ENCODE data around the gene STX11.

Gene STX11

DNA sequence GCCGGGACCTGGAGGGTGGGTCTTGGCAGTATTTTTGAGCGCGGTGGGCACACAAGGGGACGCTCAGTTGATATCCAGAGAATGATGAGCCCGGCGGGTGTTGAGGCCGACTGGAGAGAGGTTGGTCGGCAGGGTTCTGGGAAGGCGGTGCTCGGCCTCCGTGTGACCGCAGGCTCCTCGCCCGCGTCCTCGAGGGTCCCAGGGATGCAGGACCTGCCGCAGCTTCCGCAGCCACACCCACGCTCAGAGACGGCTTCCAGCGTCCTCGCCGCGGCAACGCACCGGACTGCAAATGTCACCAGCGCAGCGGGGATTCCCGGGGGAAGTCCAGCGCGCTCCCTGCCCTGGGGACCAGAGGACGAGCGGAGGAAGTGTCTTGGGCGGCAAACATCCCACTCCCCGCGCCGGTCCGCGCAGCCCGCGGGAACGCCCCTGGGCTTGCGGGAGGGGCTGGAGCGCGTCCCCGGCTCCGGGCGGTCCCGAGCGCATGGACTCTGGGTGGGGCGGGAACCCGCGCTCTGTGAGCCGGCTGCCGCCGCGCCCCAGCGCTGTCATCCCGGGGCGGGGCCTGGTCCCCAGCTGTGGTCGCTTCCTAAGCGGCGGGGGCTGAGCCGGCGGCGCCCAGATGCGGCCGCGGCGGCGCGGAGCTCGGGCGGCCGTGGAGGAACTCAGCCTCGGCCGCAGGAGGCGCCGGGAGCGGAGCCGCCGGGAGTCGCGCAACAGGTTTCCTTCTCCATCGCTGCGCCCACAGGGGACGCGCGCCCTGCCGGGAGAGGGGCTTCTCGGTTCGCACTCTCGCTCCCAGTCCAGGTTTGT lies at the start of gene STX11:
STX11 (plus strand) TSS at position 624 of the 816 bp plus-strand sequence. CDS start 36,111 bp downstream, outside the sequence.
- no peak for TF ChIP-seq CREB1 (IDR thresholded peaks at IDR 0.05; ENCODE audit: low read depth)
- TF ChIP-seq NFIC (IDR thresholded peaks at IDR 0.05), result no peak
- TF ChIP-seq, protein P1, sequence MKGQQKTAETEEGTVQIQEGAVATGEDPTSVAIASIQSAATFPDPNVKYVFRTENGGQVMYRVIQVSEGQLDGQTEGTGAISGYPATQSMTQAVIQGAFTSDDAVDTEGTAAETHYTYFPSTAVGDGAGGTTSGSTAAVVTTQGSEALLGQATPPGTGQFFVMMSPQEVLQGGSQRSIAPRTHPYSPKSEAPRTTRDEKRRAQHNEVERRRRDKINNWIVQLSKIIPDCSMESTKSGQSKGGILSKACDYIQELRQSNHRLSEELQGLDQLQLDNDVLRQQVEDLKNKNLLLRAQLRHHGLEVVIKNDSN (IDR thresholded peaks at IDR 0.05), result no peak
- peak; percentile 42; the same call in 1 of the 2 replicates for TF ChIP-seq EGR1 (IDR thresholded peaks at IDR 0.05)
- no peak for TF ChIP-seq YY1 (IDR thresholded peaks at IDR 0.05; ENCODE audit: low read depth)
- TF ChIP-seq FOXM1 (IDR thresholded peaks at IDR 0.05; ENCODE audit: borderline replicate concordance, low read depth), result no peak
- no peak for TF ChIP-seq RAD21 (IDR thresholded peaks at IDR 0.05; ENCODE audit: low read depth)
- TF ChIP-seq, protein P2, sequence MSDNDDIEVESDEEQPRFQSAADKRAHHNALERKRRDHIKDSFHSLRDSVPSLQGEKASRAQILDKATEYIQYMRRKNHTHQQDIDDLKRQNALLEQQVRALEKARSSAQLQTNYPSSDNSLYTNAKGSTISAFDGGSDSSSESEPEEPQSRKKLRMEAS (IDR thresholded peaks at IDR 0.05), result peak; percentile 67; the same call in 1 of the 2 replicates
- 0 out of 2 replicates have a peak, but pooled peaks have one; percentile 9 for TF ChIP-seq TEAD4 (IDR thresholded peaks at IDR 0.05)
- TF ChIP-seq, protein P3, sequence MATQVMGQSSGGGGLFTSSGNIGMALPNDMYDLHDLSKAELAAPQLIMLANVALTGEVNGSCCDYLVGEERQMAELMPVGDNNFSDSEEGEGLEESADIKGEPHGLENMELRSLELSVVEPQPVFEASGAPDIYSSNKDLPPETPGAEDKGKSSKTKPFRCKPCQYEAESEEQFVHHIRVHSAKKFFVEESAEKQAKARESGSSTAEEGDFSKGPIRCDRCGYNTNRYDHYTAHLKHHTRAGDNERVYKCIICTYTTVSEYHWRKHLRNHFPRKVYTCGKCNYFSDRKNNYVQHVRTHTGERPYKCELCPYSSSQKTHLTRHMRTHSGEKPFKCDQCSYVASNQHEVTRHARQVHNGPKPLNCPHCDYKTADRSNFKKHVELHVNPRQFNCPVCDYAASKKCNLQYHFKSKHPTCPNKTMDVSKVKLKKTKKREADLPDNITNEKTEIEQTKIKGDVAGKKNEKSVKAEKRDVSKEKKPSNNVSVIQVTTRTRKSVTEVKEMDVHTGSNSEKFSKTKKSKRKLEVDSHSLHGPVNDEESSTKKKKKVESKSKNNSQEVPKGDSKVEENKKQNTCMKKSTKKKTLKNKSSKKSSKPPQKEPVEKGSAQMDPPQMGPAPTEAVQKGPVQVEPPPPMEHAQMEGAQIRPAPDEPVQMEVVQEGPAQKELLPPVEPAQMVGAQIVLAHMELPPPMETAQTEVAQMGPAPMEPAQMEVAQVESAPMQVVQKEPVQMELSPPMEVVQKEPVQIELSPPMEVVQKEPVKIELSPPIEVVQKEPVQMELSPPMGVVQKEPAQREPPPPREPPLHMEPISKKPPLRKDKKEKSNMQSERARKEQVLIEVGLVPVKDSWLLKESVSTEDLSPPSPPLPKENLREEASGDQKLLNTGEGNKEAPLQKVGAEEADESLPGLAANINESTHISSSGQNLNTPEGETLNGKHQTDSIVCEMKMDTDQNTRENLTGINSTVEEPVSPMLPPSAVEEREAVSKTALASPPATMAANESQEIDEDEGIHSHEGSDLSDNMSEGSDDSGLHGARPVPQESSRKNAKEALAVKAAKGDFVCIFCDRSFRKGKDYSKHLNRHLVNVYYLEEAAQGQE (IDR thresholded peaks at IDR 0.05; ENCODE audit: low read depth), result no peak
- TF ChIP-seq TCF12 (IDR thresholded peaks at IDR 0.05; ENCODE audit: low read depth), result no peak; the same call in 1 of the 2 replicates
- TF ChIP-seq CEBPB (IDR thresholded peaks at IDR 0.05), result no peak
- TF ChIP-seq ZBTB7A (IDR thresholded peaks at IDR 0.05; ENCODE audit: low read depth), result 0 out of 2 replicates have a peak, but pooled peaks have one; percentile 18
- TF ChIP-seq EP300 (IDR thresholded peaks at IDR 0.05; ENCODE audit: borderline replicate concordance), result no peak
- no peak for TF ChIP-seq TAF1 (IDR thresholded peaks at IDR 0.05; ENCODE audit: low read depth)

DNA sequence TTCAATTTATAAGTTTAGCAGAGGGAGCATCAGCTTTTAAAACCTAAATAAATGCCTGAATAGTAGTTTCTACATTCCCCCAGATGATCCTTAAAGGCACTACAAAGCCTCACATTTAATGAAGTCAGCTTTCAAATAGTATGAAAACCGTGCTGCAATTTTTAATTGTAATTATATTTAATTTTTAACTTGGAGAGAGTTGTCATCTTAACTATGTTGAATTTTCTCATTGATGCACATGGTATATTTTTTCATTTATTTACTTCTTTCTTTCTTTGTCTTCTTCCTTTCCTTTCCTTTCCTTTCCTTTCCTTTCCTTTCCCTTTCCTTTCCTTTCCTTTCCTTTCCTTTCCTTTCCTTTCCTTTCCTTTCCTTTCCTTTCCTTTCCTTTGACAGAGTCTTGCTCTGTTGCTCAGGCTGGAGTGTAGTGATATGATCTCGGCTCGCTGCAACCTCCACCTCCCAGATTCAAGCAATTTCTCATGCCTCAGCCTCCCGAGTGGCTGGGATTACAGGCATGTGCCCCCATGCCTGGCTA lies 47.2 kb upstream of the STX11 start:
- TF ChIP-seq NFIC (IDR thresholded peaks at IDR 0.05) (no peak), TAF1 (IDR thresholded peaks at IDR 0.05; ENCODE audit: low read depth) (no peak), EGR1 (IDR thresholded peaks at IDR 0.05) (no peak), ZBTB7A (IDR thresholded peaks at IDR 0.05; ENCODE audit: low read depth) (no peak), YY1 (IDR thresholded peaks at IDR 0.05; ENCODE audit: low read depth) (no peak), CEBPB (IDR thresholded peaks at IDR 0.05) (no peak), RAD21 (IDR thresholded peaks at IDR 0.05; ENCODE audit: low read depth) (no peak), TCF12 (IDR thresholded peaks at IDR 0.05; ENCODE audit: low read depth) (no peak), FOXM1 (IDR thresholded peaks at IDR 0.05; ENCODE audit: borderline replicate concordance, low read depth) (no peak), EP300 (IDR thresholded peaks at IDR 0.05; ENCODE audit: borderline replicate concordance) (no peak)
- TF ChIP-seq, protein P1 (IDR thresholded peaks at IDR 0.05), result no peak
- TF ChIP-seq, protein P2 (IDR thresholded peaks at IDR 0.05), result no peak
- TF ChIP-seq, protein P3 (IDR thresholded peaks at IDR 0.05; ENCODE audit: low read depth), result no peak

DNA sequence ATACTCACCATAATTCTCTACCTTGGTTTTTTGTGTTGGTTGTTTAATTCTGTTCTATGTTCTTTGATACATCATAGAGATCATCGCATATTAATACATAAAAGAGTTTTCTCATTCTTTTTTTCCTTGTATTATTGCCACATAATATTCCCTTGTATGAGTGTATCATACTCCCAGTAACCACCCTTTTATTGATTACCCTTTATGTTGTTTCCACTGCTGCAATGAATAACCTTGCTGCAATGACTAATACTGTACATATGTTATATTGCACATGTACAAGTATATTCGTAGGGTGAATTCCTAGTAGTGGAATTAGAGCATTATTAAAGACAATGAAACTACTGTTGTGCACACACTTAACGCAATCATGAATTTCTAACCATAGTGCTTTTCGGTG lies 45.8 kb upstream of the STX11 start:
- TF ChIP-seq, protein P2 (IDR thresholded peaks at IDR 0.05), result no peak
- TF ChIP-seq TAF1 (IDR thresholded peaks at IDR 0.05; ENCODE audit: low read depth) (no peak), TCF12 (IDR thresholded peaks at IDR 0.05; ENCODE audit: low read depth) (no peak), NFIC (IDR thresholded peaks at IDR 0.05) (no peak), FOXM1 (IDR thresholded peaks at IDR 0.05; ENCODE audit: borderline replicate concordance, low read depth) (no peak), RAD21 (IDR thresholded peaks at IDR 0.05; ENCODE audit: low read depth) (no peak), CREB1 (IDR thresholded peaks at IDR 0.05; ENCODE audit: low read depth) (no peak), EGR1 (IDR thresholded peaks at IDR 0.05) (no peak), CEBPB (IDR thresholded peaks at IDR 0.05) (no peak), YY1 (IDR thresholded peaks at IDR 0.05; ENCODE audit: low read depth) (no peak), ZBTB7A (IDR thresholded peaks at IDR 0.05; ENCODE audit: low read depth) (no peak), TEAD4 (IDR thresholded peaks at IDR 0.05) (no peak), EP300 (IDR thresholded peaks at IDR 0.05; ENCODE audit: borderline replicate concordance) (no peak)
- TF ChIP-seq, protein P1 (IDR thresholded peaks at IDR 0.05), result no peak
- TF ChIP-seq, protein P3 (IDR thresholded peaks at IDR 0.05; ENCODE audit: low read depth), result no peak
